HepG2 (cell line): ENCODE measurements around the gene MFSD12. TPM values are rescaled to one million over a fixed set of nuclear protein-coding genes. Genes with fewer than 3 reads are reported as not detected.

ENCODE experiments used
- EED ChIP-seq: sonication (generic); formaldehyde crosslinking; IDR thresholded peaks from 2 replicates; pipeline ENCODE4 v1.5.0; 2020; ENCODE audit warnings: mild to moderate bottlenecking, missing genetic modification reagents
- ESRRA ChIP-seq: sonication (generic); formaldehyde crosslinking; IDR thresholded peaks from 2 replicates; pipeline ENCODE4 v1.5.1; 2020; ENCODE audit warnings: mild to moderate bottlenecking, low read depth, missing genetic modification reagents
- MAFK ChIP-seq, 2 experiments: IDR thresholded peaks in 1 of 2; conservative IDR thresholded peaks in 1 of 2; 2 replicates each; pipeline ENCODE4 v1.6.1; 2011; ENCODE audit warnings: improper control_type of control experiment in 2 of 2, low read length in 2 of 2
- MYNN ChIP-seq: sonication (generic); formaldehyde crosslinking; IDR thresholded peaks from 2 replicates; pipeline ENCODE4 v1.4.0; 2020; ENCODE audit warnings: mild to moderate bottlenecking, low read depth, missing genetic modification reagents
- NFATC3 ChIP-seq: sonication (generic); formaldehyde crosslinking; IDR thresholded peaks from 2 replicates; pipeline ENCODE4 v1.5.1; 2020; ENCODE audit warnings: mild to moderate bottlenecking, missing genetic modification reagents
- NFIB ChIP-seq: sonication (generic); formaldehyde crosslinking; IDR thresholded peaks from 2 replicates; pipeline ENCODE4 v1.9.0; 2021; ENCODE audit warnings: missing genetic modification reagents, mild to moderate bottlenecking, borderline replicate concordance
- PHB2 ChIP-seq: fragments of 450-650 bp; IDR thresholded peaks from 2 replicates; pipeline ENCODE4 v1.6.1; 2018; ENCODE audit not compliant: partially characterized antibody
- RBFOX2 ChIP-seq: fragments of 200-400 bp; formaldehyde crosslinking; IDR thresholded peaks from 2 replicates; pipeline ENCODE4 v1.6.1; 2017; ENCODE audit warnings: low read depth, mild to moderate bottlenecking, low read length
- SMARCE1 ChIP-seq: fragments of 450-650 bp; IDR thresholded peaks from 2 replicates; pipeline ENCODE4 v1.6.1; 2017; ENCODE audit warnings: borderline replicate concordance
- ZNF296 ChIP-seq: sonication (generic); formaldehyde crosslinking; conservative IDR thresholded peaks from 2 replicates; pipeline ENCODE4 v1.5.0; 2020; ENCODE audit warnings: mild to moderate bottlenecking, missing genetic modification reagents
- ZNF350 ChIP-seq: sonication (generic); formaldehyde crosslinking; IDR thresholded peaks from 2 replicates; pipeline ENCODE4 v1.4.0; 2020; ENCODE audit warnings: mild to moderate bottlenecking, low read depth, missing genetic modification reagents, borderline replicate concordance
- ZNF777 ChIP-seq: sonication (generic); formaldehyde crosslinking; IDR thresholded peaks from 2 replicates; pipeline ENCODE4 v1.4.0; 2020; ENCODE audit warnings: missing genetic modification reagents
- ZNF891 ChIP-seq: sonication (generic); formaldehyde crosslinking; IDR thresholded peaks from 2 replicates; pipeline ENCODE4 v1.5.0; 2020; ENCODE audit warnings: mild to moderate bottlenecking, missing genetic modification reagents
- polyA plus RNA-seq, 8 experiments: library from polyadenylated mRNA; depleted of rRNA in 3 of 8; stranded (reverse) in 7 of 8; unstranded in 1 of 8; fragments of >200 nt; fragmentation: Illumina TruSeq in 4 of 8; extraction: Trizol in 4 of 8; gene quantifications; 2 replicates each; pipeline versions ENCODE4 v1.2.1 to v1.2.3, GENCODE V29; 2011 to 2016; ENCODE audit warnings: low read depth in 4 of 8, missing spikeins in 1 of 8, mixed read lengths in 1 of 8; ENCODE audit not compliant: insufficient read depth in 1 of 8
- total RNA-seq, 5 experiments: library from RNA; depleted of rRNA; stranded (reverse); fragments of >200 nt; fragmentation: Illumina TruSeq; extraction: Trizol; gene quantifications; 2 replicates each; pipeline ENCODE4 v1.2.3, GENCODE V29; 2016; ENCODE audit warnings: low read depth in 1 of 5
- TF ChIP-seq, protein P1 (sequence below): sonication (generic); formaldehyde crosslinking; IDR thresholded peaks from 2 replicates; pipeline ENCODE4 v1.4.0; 2020; ENCODE audit warnings: missing genetic modification reagents
- TF ChIP-seq, protein P2 (sequence below): IDR thresholded peaks from 2 replicates; pipeline ENCODE4 v1.6.1; 2012; ENCODE audit warnings: inconsistent platforms
- TF ChIP-seq, protein P3 (sequence below): sonication (generic); formaldehyde crosslinking; IDR thresholded peaks from 2 replicates; pipeline ENCODE4 v1.9.0; 2022; ENCODE audit warnings: low read depth, missing genetic modification reagents
- TF ChIP-seq, protein P4 (sequence below): sonication (generic); formaldehyde crosslinking; IDR thresholded peaks from 2 replicates; pipeline ENCODE4 v1.8.0; 2022; ENCODE audit warnings: mild to moderate bottlenecking, missing genetic modification reagents, moderate library complexity
- TF ChIP-seq, protein P5 (sequence below): sonication (generic); formaldehyde crosslinking; IDR thresholded peaks from 2 replicates; pipeline ENCODE4 v1.4.0; 2020; ENCODE audit warnings: missing genetic modification reagents
- TF ChIP-seq, protein P6 (sequence below): sonication (generic); formaldehyde crosslinking; IDR thresholded peaks from 2 replicates; pipeline ENCODE4 v1.9.0; 2021; ENCODE audit warnings: missing genetic modification reagents, borderline replicate concordance

Gene MFSD12
- total and polyA plus RNA-seq, 2 of the 13 experiments (the other 11 are each of a cell fraction or from before 2014, with no cell fraction given) = 27.2 to 29.1 TPM

DNA sequence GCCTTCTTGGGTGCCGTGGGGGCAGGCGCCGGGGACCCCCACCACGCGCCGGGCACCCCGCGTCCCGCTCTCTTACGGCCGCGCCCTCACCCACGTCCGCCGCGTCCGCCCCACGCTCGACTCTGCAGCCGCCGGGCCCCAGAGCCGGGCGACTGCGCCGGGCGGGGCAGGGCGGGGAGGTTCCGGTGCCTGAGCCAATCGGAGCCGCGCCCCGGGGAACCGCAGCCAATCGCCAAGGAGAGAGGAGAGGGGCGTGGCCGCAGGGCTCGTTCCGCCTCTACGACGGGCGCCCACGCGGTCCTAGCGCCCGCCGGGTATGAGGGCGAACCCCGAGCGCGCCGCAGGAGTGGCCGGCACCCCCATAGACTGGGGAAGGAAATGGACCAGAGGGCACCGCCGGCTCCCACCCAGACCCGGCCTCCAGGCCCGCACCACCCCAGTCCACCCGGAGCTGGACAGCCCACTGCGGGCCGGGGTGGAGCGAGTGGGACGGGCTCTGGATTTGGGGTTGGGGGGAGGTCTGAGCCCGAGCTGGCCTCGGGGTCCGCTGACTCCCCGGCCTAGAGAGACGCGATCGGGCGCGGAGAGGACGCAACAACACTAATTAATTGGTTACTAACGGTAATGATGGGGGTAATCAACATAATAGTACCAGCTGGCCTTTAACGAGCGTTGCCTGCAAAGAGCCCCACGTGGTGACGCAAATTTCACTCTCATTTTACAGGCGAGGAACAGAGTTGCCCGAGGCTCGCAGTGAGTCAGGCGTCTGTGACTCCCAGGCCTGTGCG is at the start of gene MFSD12 (continued):
- TF ChIP-seq ZNF891 = no peak
- peak; percentile 87 for TF ChIP-seq ZNF777
- TF ChIP-seq ZNF350 (CRISPR knock-in tag) = no peak
- TF ChIP-seq, protein P1, sequence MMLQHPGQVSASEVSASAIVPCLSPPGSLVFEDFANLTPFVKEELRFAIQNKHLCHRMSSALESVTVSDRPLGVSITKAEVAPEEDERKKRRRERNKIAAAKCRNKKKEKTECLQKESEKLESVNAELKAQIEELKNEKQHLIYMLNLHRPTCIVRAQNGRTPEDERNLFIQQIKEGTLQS = no peak
- peak; percentile 86 for TF ChIP-seq RBFOX2
- TF ChIP-seq, protein P2, sequence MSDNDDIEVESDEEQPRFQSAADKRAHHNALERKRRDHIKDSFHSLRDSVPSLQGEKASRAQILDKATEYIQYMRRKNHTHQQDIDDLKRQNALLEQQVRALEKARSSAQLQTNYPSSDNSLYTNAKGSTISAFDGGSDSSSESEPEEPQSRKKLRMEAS = peak; percentile 37
- TF ChIP-seq ZNF296 (CRISPR knock-in tag) = no peak
- no peak for TF ChIP-seq NFIB (CRISPR knock-in tag)
- TF ChIP-seq MYNN (CRISPR knock-in tag) = 0 out of 2 replicates have a peak, but pooled peaks have one; percentile 5
- TF ChIP-seq, protein P3, sequence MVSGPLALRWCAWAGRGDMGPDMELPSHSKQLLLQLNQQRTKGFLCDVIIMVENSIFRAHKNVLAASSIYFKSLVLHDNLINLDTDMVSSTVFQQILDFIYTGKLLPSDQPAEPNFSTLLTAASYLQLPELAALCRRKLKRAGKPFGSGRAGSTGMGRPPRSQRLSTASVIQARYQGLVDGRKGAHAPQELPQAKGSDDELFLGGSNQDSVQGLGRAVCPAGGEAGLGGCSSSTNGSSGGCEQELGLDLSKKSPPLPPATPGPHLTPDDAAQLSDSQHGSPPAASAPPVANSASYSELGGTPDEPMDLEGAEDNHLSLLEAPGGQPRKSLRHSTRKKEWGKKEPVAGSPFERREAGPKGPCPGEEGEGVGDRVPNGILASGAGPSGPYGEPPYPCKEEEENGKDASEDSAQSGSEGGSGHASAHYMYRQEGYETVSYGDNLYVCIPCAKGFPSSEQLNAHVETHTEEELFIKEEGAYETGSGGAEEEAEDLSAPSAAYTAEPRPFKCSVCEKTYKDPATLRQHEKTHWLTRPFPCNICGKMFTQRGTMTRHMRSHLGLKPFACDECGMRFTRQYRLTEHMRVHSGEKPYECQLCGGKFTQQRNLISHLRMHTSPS = no peak
- TF ChIP-seq PHB2 = no peak
- no peak for TF ChIP-seq SMARCE1
- peak; percentile 48; the same call in 1 of the 2 replicates for TF ChIP-seq ESRRA
- TF ChIP-seq, protein P4, sequence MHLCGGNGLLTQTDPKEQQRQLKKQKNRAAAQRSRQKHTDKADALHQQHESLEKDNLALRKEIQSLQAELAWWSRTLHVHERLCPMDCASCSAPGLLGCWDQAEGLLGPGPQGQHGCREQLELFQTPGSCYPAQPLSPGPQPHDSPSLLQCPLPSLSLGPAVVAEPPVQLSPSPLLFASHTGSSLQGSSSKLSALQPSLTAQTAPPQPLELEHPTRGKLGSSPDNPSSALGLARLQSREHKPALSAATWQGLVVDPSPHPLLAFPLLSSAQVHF (CRISPR knock-in tag) = no peak
- TF ChIP-seq, protein P5, sequence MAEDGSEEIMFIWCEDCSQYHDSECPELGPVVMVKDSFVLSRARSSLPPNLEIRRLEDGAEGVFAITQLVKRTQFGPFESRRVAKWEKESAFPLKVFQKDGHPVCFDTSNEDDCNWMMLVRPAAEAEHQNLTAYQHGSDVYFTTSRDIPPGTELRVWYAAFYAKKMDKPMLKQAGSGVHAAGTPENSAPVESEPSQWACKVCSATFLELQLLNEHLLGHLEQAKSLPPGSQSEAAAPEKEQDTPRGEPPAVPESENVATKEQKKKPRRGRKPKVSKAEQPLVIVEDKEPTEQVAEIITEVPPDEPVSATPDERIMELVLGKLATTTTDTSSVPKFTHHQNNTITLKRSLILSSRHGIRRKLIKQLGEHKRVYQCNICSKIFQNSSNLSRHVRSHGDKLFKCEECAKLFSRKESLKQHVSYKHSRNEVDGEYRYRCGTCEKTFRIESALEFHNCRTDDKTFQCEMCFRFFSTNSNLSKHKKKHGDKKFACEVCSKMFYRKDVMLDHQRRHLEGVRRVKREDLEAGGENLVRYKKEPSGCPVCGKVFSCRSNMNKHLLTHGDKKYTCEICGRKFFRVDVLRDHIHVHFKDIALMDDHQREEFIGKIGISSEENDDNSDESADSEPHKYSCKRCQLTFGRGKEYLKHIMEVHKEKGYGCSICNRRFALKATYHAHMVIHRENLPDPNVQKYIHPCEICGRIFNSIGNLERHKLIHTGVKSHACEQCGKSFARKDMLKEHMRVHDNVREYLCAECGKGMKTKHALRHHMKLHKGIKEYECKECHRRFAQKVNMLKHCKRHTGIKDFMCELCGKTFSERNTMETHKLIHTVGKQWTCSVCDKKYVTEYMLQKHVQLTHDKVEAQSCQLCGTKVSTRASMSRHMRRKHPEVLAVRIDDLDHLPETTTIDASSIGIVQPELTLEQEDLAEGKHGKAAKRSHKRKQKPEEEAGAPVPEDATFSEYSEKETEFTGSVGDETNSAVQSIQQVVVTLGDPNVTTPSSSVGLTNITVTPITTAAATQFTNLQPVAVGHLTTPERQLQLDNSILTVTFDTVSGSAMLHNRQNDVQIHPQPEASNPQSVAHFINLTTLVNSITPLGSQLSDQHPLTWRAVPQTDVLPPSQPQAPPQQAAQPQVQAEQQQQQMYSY (CRISPR knock-in tag) = no peak; the same call in 1 of the 2 replicates
- no peak for TF ChIP-seq NFATC3 (CRISPR knock-in tag)
- TF ChIP-seq EED (CRISPR knock-in tag) = no peak
- TF ChIP-seq, protein P6, sequence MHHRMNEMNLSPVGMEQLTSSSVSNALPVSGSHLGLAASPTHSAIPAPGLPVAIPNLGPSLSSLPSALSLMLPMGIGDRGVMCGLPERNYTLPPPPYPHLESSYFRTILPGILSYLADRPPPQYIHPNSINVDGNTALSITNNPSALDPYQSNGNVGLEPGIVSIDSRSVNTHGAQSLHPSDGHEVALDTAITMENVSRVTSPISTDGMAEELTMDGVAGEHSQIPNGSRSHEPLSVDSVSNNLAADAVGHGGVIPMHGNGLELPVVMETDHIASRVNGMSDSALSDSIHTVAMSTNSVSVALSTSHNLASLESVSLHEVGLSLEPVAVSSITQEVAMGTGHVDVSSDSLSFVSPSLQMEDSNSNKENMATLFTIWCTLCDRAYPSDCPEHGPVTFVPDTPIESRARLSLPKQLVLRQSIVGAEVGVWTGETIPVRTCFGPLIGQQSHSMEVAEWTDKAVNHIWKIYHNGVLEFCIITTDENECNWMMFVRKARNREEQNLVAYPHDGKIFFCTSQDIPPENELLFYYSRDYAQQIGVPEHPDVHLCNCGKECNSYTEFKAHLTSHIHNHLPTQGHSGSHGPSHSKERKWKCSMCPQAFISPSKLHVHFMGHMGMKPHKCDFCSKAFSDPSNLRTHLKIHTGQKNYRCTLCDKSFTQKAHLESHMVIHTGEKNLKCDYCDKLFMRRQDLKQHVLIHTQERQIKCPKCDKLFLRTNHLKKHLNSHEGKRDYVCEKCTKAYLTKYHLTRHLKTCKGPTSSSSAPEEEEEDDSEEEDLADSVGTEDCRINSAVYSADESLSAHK (CRISPR knock-in tag) = no peak
- no peak for TF ChIP-seq MAFK (conservative IDR thresholded peaks at IDR 0.05 in 1 of 2, IDR thresholded peaks at IDR 0.05 in 1 of 2; ENCODE audit: low read length in 2 of 2)
